PC-3 (cell line): ENCODE results near the gene CLASP1. TPM values are rescaled to one million over a fixed set of nuclear protein-coding genes. Genes with fewer than 3 reads are reported as not detected.

ENCODE experiments used
- ATAC-seq: fragments of 200-7000 bp; cut with Tn5 transposase; 2 replicates; pipeline ENCODE4 v1.9.1; 2020; ENCODE audit warnings: mild to moderate bottlenecking, moderate library complexity
- BruUV-seq: library from RNA; stranded (reverse); fragments of 400-500 nt; replicated peaks from 2 replicates; lab custom pipeline; 2021; lab: Mats Ljungman, UMichigan
- CTCF ChIA-PET: fragments of 300-600 bp; sonication (Branson Sonifier 250); formaldehyde crosslinking; loops from one replicate; lab custom pipeline; 2022; ENCODE audit warnings: antibody characterized with exemption; lab: Charles Lee
- POLR2A ChIA-PET: fragments of 300-600 bp; sonication (Branson Sonifier 250); formaldehyde crosslinking; loops from one replicate; lab custom pipeline; 2022; ENCODE audit warnings: antibody characterized with exemption; ENCODE audit not compliant: unreplicated experiment; lab: Charles Lee
- DNase-seq: peaks from one replicate; pipeline ENCODE4 v3.0.0-alpha.2; 2015
- H2AFZ ChIP-seq: fragments of 300-600 bp; sonication (generic); 2 replicates; pipeline ENCODE4 v1.6.0; 2016; ENCODE audit warnings: antibody characterized with exemption, low read length
- H3F3A ChIP-seq: fragments of 300-600 bp; sonication (generic); one replicate; pipeline ENCODE4 v1.6.0; 2017; ENCODE audit warnings: antibody characterized with exemption, low read length, control low read depth, mild to moderate bottlenecking; ENCODE audit not compliant: unreplicated experiment
- H3K27ac ChIP-seq: fragments of 300-600 bp; sonication (generic); 2 replicates; pipeline ENCODE4 v1.5.1; 2016; ENCODE audit warnings: mild to moderate bottlenecking, low read length
- H3K27me3 ChIP-seq: fragments of 300-600 bp; sonication (generic); 2 replicates; pipeline ENCODE4 v1.6.1; 2016; ENCODE audit warnings: low read length, mixed read lengths
- H3K36me3 ChIP-seq: fragments of 300-600 bp; sonication (generic); 2 replicates; pipeline ENCODE4 v1.6.1; 2016; ENCODE audit warnings: low read depth, mixed run types, low read length, mixed read lengths
- H3K4me1 ChIP-seq: fragments of 300-600 bp; sonication (generic); 2 replicates; pipeline ENCODE4 v1.5.1; 2016; ENCODE audit warnings: low read length; ENCODE audit not compliant: insufficient read depth
- H3K4me2 ChIP-seq: fragments of 300-600 bp; sonication (generic); 2 replicates; pipeline ENCODE4 v1.6.0; 2016; ENCODE audit warnings: low read length
- H3K4me3 ChIP-seq: fragments of 300-600 bp; sonication (generic); 2 replicates; pipeline ENCODE4 v1.5.1; 2016; ENCODE audit warnings: mild to moderate bottlenecking, low read length, mixed read lengths
- H3K79me2 ChIP-seq: fragments of 300-600 bp; sonication (generic); 2 replicates; pipeline ENCODE4 v1.6.1; 2017; ENCODE audit warnings: low read length, mixed read lengths
- H3K9ac ChIP-seq: fragments of 300-600 bp; sonication (generic); 2 replicates; pipeline ENCODE4 v1.6.0; 2016; ENCODE audit warnings: mild to moderate bottlenecking, low read length
- H3K9me2 ChIP-seq: fragments of 300-600 bp; sonication (generic); replicated peaks from 2 replicates; pipeline ENCODE4 v1.6.1; 2016; ENCODE audit warnings: mixed run types, low read length, mixed read lengths
- H3K9me3 ChIP-seq: fragments of 300-600 bp; sonication (generic); 2 replicates; pipeline ENCODE4 v1.6.1; 2016; ENCODE audit warnings: low read length, mixed read lengths
- H4K20me1 ChIP-seq: fragments of 300-600 bp; sonication (generic); 2 replicates; pipeline ENCODE4 v1.6.1; 2016; ENCODE audit warnings: low read length, mixed read lengths
- EZH2 ChIP-seq: fragments of 300-600 bp; sonication (generic); IDR thresholded peaks from one replicate; pipeline ENCODE4 v1.6.1; 2017; ENCODE audit warnings: antibody characterized with exemption, mild to moderate bottlenecking, low read length; ENCODE audit not compliant: unreplicated experiment
- EZH2phosphoT487 ChIP-seq: fragments of 300-600 bp; sonication (generic); IDR thresholded peaks from 2 replicates; pipeline ENCODE4 v1.6.1; 2018; ENCODE audit warnings: mild to moderate bottlenecking, antibody characterized with exemption, low read length, borderline replicate concordance
- intact Hi-C: fragments of 100-400 bp; cut with micrococcal nuclease; formaldehyde crosslinking; loops from 2 replicates; pipeline ENCODE4 v1.9.0; 2023
- total RNA-seq: library from RNA; depleted of rRNA; stranded (reverse); fragments of >200 nt; gene quantifications from 2 replicates; pipeline ENCODE4 v1.2.3, GENCODE V29; 2014
- TF ChIP-seq, protein P1 (sequence below): fragments of 300-600 bp; sonication (generic); conservative IDR thresholded peaks from 2 replicates; pipeline ENCODE4 v1.5.1; 2017; ENCODE audit warnings: antibody characterized with exemption, low read depth, mild to moderate bottlenecking, low read length

Gene CLASP1
- total RNA-seq, 1 experiment from 2014 or later, result 24.3 TPM

- no peak for DNase-seq
- intact Hi-C loops, result no loop called here
- no peaks in the 10 kb centered on the region for H3K4me1 ChIP-seq
- no TSS peak for BruUV-seq
- no peaks in the 10 kb centered on the region for H3K9me2 ChIP-seq
- H3K79me2 ChIP-seq, result peaks cover 72% of the 10 kb centered on the region
- no peaks in the 10 kb centered on the region for H3K27me3 ChIP-seq
- no peak overlapping the region for H2AFZ ChIP-seq
- POLR2A ChIA-PET, result no interaction called here
- H3K9me3 ChIP-seq, result no peaks in the 10 kb centered on the region
- H3K36me3 ChIP-seq, result no peaks in the 10 kb centered on the region
- H4K20me1 ChIP-seq, result no peaks in the 10 kb centered on the region
- H3F3A ChIP-seq, result no peaks in the 10 kb centered on the region
- CTCF ChIA-PET, result no interaction called here
- H3K27ac ChIP-seq, result no peak overlapping the region
- ATAC-seq, result no peak
- TF ChIP-seq, protein P1, sequence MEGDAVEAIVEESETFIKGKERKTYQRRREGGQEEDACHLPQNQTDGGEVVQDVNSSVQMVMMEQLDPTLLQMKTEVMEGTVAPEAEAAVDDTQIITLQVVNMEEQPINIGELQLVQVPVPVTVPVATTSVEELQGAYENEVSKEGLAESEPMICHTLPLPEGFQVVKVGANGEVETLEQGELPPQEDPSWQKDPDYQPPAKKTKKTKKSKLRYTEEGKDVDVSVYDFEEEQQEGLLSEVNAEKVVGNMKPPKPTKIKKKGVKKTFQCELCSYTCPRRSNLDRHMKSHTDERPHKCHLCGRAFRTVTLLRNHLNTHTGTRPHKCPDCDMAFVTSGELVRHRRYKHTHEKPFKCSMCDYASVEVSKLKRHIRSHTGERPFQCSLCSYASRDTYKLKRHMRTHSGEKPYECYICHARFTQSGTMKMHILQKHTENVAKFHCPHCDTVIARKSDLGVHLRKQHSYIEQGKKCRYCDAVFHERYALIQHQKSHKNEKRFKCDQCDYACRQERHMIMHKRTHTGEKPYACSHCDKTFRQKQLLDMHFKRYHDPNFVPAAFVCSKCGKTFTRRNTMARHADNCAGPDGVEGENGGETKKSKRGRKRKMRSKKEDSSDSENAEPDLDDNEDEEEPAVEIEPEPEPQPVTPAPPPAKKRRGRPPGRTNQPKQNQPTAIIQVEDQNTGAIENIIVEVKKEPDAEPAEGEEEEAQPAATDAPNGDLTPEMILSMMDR, result no peak
- no peak for TF ChIP-seq EZH2
- TF ChIP-seq EZH2phosphoT487, result no peak
- no peak overlapping the region for H3K4me3 ChIP-seq
- H3K9ac ChIP-seq, result no peak overlapping the region
- no peak overlapping the region for H3K4me2 ChIP-seq
Measured at GRCh38 chr2:121550669-121551068, 98.6 kb downstream of the CLASP1 start.

- POLR2A ChIA-PET, result no interaction called here
- H3K4me1 ChIP-seq, result no peaks in the 10 kb centered on the region
- intact Hi-C loops, result no loop called here
- no peak overlapping the region for H3K27ac ChIP-seq
- H3K27me3 ChIP-seq, result no peaks in the 10 kb centered on the region
- DNase-seq, result no peak
- no peaks in the 10 kb centered on the region; the same call in 1 of the 2 replicates for H4K20me1 ChIP-seq
- TF ChIP-seq EZH2phosphoT487 (no peak), EZH2 (no peak)
- TF ChIP-seq, protein P1, result no peak
- H3K4me3 ChIP-seq, result no peak overlapping the region
- peaks cover 91% of the 10 kb centered on the region for H3K79me2 ChIP-seq
- H3K36me3 ChIP-seq, result no peaks in the 10 kb centered on the region
- H2AFZ ChIP-seq, result no peak overlapping the region
- H3K9me3 ChIP-seq, result no peaks in the 10 kb centered on the region
- no peak overlapping the region for H3K4me2 ChIP-seq
- BruUV-seq, result no TSS peak
- no peak overlapping the region for H3K9ac ChIP-seq
- no peaks in the 10 kb centered on the region for H3F3A ChIP-seq
- no peak for ATAC-seq
- H3K9me2 ChIP-seq, result no peaks in the 10 kb centered on the region
- CTCF ChIA-PET, result no interaction called here
Measured at GRCh38 chr2:121547646-121548045, 101.6 kb downstream of the CLASP1 start.

GRCh38 chr2:121545913-121546312 is 103.3 kb downstream of the CLASP1 start:
- no peaks in the 10 kb centered on the region for H3K9me3 ChIP-seq
- TF ChIP-seq EZH2, result no peak
- TF ChIP-seq, protein P1, result no peak
- TF ChIP-seq EZH2phosphoT487, result no peak
- H4K20me1 ChIP-seq, result no peaks in the 10 kb centered on the region; the same call in 1 of the 2 replicates
- H3K9ac ChIP-seq, result no peak overlapping the region
- H2AFZ ChIP-seq, result no peak overlapping the region
- DNase-seq (no peak), ATAC-seq (no peak)
- H3K27ac ChIP-seq, result no peak overlapping the region
- H3K79me2 ChIP-seq, result peaks cover 87% of the 10 kb centered on the region
- H3K27me3 ChIP-seq, result no peaks in the 10 kb centered on the region
- H3K4me3 ChIP-seq, result no peak overlapping the region
- no peaks in the 10 kb centered on the region for H3K36me3 ChIP-seq
- intact Hi-C loops, result no loop called here
- CTCF ChIA-PET, result interaction anchor here (0.7 kb wide), 1 partner anchor 173 kb away, joined by 6 read pairs; no protein-coding TSS in a partner anchor
- no TSS peak for BruUV-seq
- H3K4me2 ChIP-seq, result no peak overlapping the region
- POLR2A ChIA-PET, result no interaction called here
- no peaks in the 10 kb centered on the region for H3K9me2 ChIP-seq
- no peaks in the 10 kb centered on the region for H3K4me1 ChIP-seq
- no peaks in the 10 kb centered on the region for H3F3A ChIP-seq
